Measurements from ENCODE around the gene RNF187. TPM values are rescaled to one million over a fixed set of nuclear protein-coding genes. Genes with fewer than 3 reads are reported as not detected.

Gene RNF187
- total RNA-seq, 4 donors from 2014 or later, result 55.6 to 99.6 (median 57.7) TPM

- DNase-seq (ENCODE audit: low spot score in 2 of 2), result no peak
- TF ChIP-seq POLR2AphosphoS5 (IDR thresholded peaks at IDR 0.05), result no peak
- TF ChIP-seq POLR2A (IDR thresholded peaks at IDR 0.05), result no peak
- TF ChIP-seq EP300 (IDR thresholded peaks at IDR 0.05), result no peak
- TF ChIP-seq CTCF (IDR thresholded peaks at IDR 0.05), result no peak
- H3K36me3 ChIP-seq, result peaks cover 49% of the 10 kb centered on the region
- no peak overlapping the region for H3K4me3 ChIP-seq
- H3K4me1 ChIP-seq, result peaks cover 40% of the 10 kb centered on the region
- no peaks in the 10 kb centered on the region for H3K9me3 ChIP-seq
- no peak overlapping the region for H3K27ac ChIP-seq
- no peaks in the 10 kb centered on the region for H3K27me3 ChIP-seq
- WGBS, result 78% methylated on average over 6 of the region's 6 CpGs
Observed at GRCh38 chr1:228490120-228491078, 3.2 kb downstream of the RNF187 start.

GRCh38 chr1:228493141-228494043 lies 6.2 kb downstream of the RNF187 start:
- 89% methylated on average over 28 of the region's 28 CpGs for WGBS
- no peak for TF ChIP-seq EP300 (IDR thresholded peaks at IDR 0.05)
- no peak for TF ChIP-seq POLR2A (IDR thresholded peaks at IDR 0.05)
- no peak for TF ChIP-seq POLR2AphosphoS5 (IDR thresholded peaks at IDR 0.05)
- Histone ChIP-seq H3K4me3 (no peak overlapping the region), H3K36me3 (peaks cover 62% of the 10 kb centered on the region), H3K9me3 (no peaks in the 10 kb centered on the region), H3K27ac (no peak overlapping the region), H3K27me3 (no peaks in the 10 kb centered on the region), H3K4me1 (peaks cover 24% of the 10 kb centered on the region)
- DNase-seq (ENCODE audit: low spot score in 2 of 2), result peak in 1 of 2 donors; percentile 48

GRCh38 chr1:228494044-228494353 lies 6.8 kb downstream of the RNF187 start:
- Histone ChIP-seq H3K27ac (no peak overlapping the region), H3K4me1 (peaks cover 18% of the 10 kb centered on the region), H3K4me3 (no peak overlapping the region), H3K9me3 (no peaks in the 10 kb centered on the region), H3K36me3 (peaks cover 62% of the 10 kb centered on the region), H3K27me3 (no peaks in the 10 kb centered on the region)
- TF ChIP-seq EP300 (IDR thresholded peaks at IDR 0.05) (no peak), POLR2A (IDR thresholded peaks at IDR 0.05) (no peak), CTCF (IDR thresholded peaks at IDR 0.05) (no peak), POLR2AphosphoS5 (IDR thresholded peaks at IDR 0.05) (no peak)
- WGBS, result 88% methylated on average over 9 of the region's 9 CpGs
- no peak for DNase-seq (ENCODE audit: low spot score in 2 of 2)

- DNase-seq (ENCODE audit: low spot score in 2 of 2), result no peak
Observed at GRCh38 chr1:228494391-228494790, 7.2 kb downstream of the RNF187 start.

More at GRCh38 chr1:228494391-228494790, 7.2 kb downstream of the RNF187 start:
- Histone ChIP-seq H3K4me3 (no peak overlapping the region), H3K36me3 (peaks cover 62% of the 10 kb centered on the region), H3K9me3 (no peaks in the 10 kb centered on the region), H3K27me3 (no peaks in the 10 kb centered on the region), H3K4me1 (peaks cover 14% of the 10 kb centered on the region), H3K27ac (no peak overlapping the region)
- 75% methylated on average over 7 of the region's 7 CpGs for WGBS
- TF ChIP-seq POLR2AphosphoS5 (IDR thresholded peaks at IDR 0.05) (no peak), EP300 (IDR thresholded peaks at IDR 0.05) (no peak), POLR2A (IDR thresholded peaks at IDR 0.05) (no peak), CTCF (IDR thresholded peaks at IDR 0.05) (no peak)
